ENCODE results near the gene GPR101.
"Not testable (repeated sequence)": the region's sequence is repeated elsewhere in the genome, so short reads cannot be mapped to it uniquely, and the experiment has no call there.

The GPR101 gene

GRCh38 chrX:137028699-137029098, 5.1 kb downstream of the GPR101 start:
- DNase-seq (ENCODE audit: low read depth in 2 of 2): no peak

GRCh38 chrX:137025930-137026329, 7.9 kb downstream of the GPR101 start:
- DNase-seq (ENCODE audit: low read depth in 2 of 2): no peak

GRCh38 chrX:137000236-137000635, 33.6 kb downstream of the GPR101 start:
- not testable (repeated sequence) for DNase-seq (ENCODE audit: low read depth in 2 of 2)

GRCh38 chrX:136999024-136999423, 34.8 kb downstream of the GPR101 start:
- DNase-seq (ENCODE audit: low read depth in 2 of 2): no peak
